Endothelial cell of umbilical vein (primary cell): ENCODE data around the gene AP5M1. TPM values are rescaled to one million over a fixed set of nuclear protein-coding genes. Genes with fewer than 3 reads are reported as not detected.

Source experiments
- BruUV-seq: library from RNA; stranded (reverse); fragments of 400-500 nt; replicated peaks from 2 replicates; lab custom pipeline; 2021; lab: Mats Ljungman, UMichigan
- CTCF ChIA-PET: fragments of 300-600, 350-600 bp; sonication (Branson Sonifier 250); formaldehyde crosslinking; loops from one replicate; lab custom pipeline; 2021; ENCODE audit warnings: antibody characterized with exemption, inconsistent platforms; lab: Charles Lee
- POLR2A ChIA-PET: fragments of 300-600, 350-600 bp; sonication (Branson Sonifier 250); formaldehyde crosslinking; loops from one replicate; lab custom pipeline; 2021; ENCODE audit warnings: antibody characterized with exemption, inconsistent platforms; lab: Charles Lee
- DNase-seq: peaks from one replicate; pipeline ENCODE4 v3.0.0-alpha.2; 2011; ENCODE audit warnings: low read depth, low spot score
- FAIRE-seq: peaks from 2 replicates; lab custom pipeline; 2011; peaks lifted over from hg19 to GRCh38; lab: Jason Lieb, UNC
- H2AFZ ChIP-seq: 2 replicates; pipeline ENCODE4 v1.6.0; 2012; ENCODE audit warnings: low read depth, low read length, control low read depth, inconsistent platforms
- H3K27ac ChIP-seq: 2 replicates; pipeline ENCODE4 v1.5.1; 2011; ENCODE audit warnings: low read depth, mild to moderate bottlenecking, control low read depth, low read length, moderate library complexity; ENCODE audit not compliant: insufficient read depth
- H3K27me3 ChIP-seq, 2 experiments: 2 replicates each; pipeline versions ENCODE4 v1.6.0 to v1.6.1; 2011; ENCODE audit warnings: low read length in 2 of 2, mixed read lengths in 1 of 2; ENCODE audit not compliant: control insufficient read depth in 2 of 2, insufficient read depth in 2 of 2
- H3K36me3 ChIP-seq, 2 experiments: 2 replicates in 1 of 2; 3 replicates in 1 of 2; pipeline ENCODE4 v1.5.1; 2011; ENCODE audit warnings: low read length in 2 of 2, mild to moderate bottlenecking in 1 of 2, moderate library complexity in 1 of 2; ENCODE audit not compliant: control insufficient read depth in 2 of 2, insufficient read depth in 2 of 2; ENCODE audit errors: extremely low read depth in 1 of 2
- H3K4me1 ChIP-seq: 3 replicates; pipeline ENCODE4 v1.5.1; 2011; ENCODE audit warnings: mild to moderate bottlenecking, low read length; ENCODE audit not compliant: control insufficient read depth, insufficient read depth; ENCODE audit errors: extremely low read depth
- H3K4me2 ChIP-seq: 2 replicates; pipeline ENCODE4 v1.6.1; 2011; ENCODE audit warnings: low read length, control low read depth, mixed read lengths; ENCODE audit not compliant: insufficient read depth
- H3K4me3 ChIP-seq, 3 experiments: fragments of 200-600 bp in 1 of 3; sonication (generic), shearing (Covaris generic) in 1 of 3; replicated peaks in 1 of 3; 2 replicates each; pipeline ENCODE4 v1.5.1; 2011 to 2016; ENCODE audit warnings: control low read depth in 3 of 3, low read length in 3 of 3, mild to moderate bottlenecking in 2 of 3, inconsistent platforms in 1 of 3, low read depth in 1 of 3, moderate library complexity in 1 of 3; ENCODE audit not compliant: insufficient read depth in 1 of 3
- H3K79me2 ChIP-seq: 2 replicates; pipeline ENCODE4 v1.6.0; 2012; ENCODE audit warnings: low read length, inconsistent platforms; ENCODE audit not compliant: control insufficient read depth, insufficient read depth
- H3K9ac ChIP-seq: replicated peaks from 2 replicates; pipeline ENCODE3; 2011; ENCODE audit warnings: low read length, control low read depth; ENCODE audit not compliant: insufficient read depth; ENCODE audit errors: extremely low read depth
- H3K9me1 ChIP-seq: replicated peaks from 3 replicates; pipeline ENCODE4 v1.6.0; 2011; ENCODE audit warnings: mild to moderate bottlenecking, low read length; ENCODE audit not compliant: control insufficient read depth, insufficient read depth; ENCODE audit errors: extremely low read depth
- H3K9me3 ChIP-seq: replicated peaks from 2 replicates; pipeline ENCODE4 v1.5.1; 2012; ENCODE audit warnings: low read length, inconsistent platforms; ENCODE audit not compliant: control insufficient read depth, insufficient read depth
- H4K20me1 ChIP-seq: replicated peaks from 2 replicates; pipeline ENCODE3; 2011; ENCODE audit warnings: mild to moderate bottlenecking, low read length; ENCODE audit not compliant: control insufficient read depth, insufficient read depth; ENCODE audit errors: extremely low read depth
- EZH2 ChIP-seq: IDR thresholded peaks from 2 replicates; pipeline ENCODE4 v1.6.1; 2012; ENCODE audit warnings: borderline replicate concordance, low read depth, mild to moderate bottlenecking, moderate library complexity, low read length, inconsistent platforms; ENCODE audit not compliant: severe bottlenecking
- FOS ChIP-seq: IDR thresholded peaks from 2 replicates; pipeline ENCODE4 v1.6.1; 2011; ENCODE audit warnings: mild to moderate bottlenecking, low read length, moderate library complexity, borderline replicate concordance; ENCODE audit not compliant: insufficient read depth
- GATA2 ChIP-seq: IDR thresholded peaks from 2 replicates; pipeline ENCODE4 v1.7.0; 2011; ENCODE audit warnings: low read depth, mild to moderate bottlenecking, moderate library complexity, mixed read lengths, low read length; ENCODE audit not compliant: insufficient read length, insufficient read depth
- MYC ChIP-seq: IDR thresholded peaks from one replicate; pipeline ENCODE4 v1.6.1; 2011; ENCODE audit warnings: mild to moderate bottlenecking, low read depth, low read length
- POLR2AphosphoS5 ChIP-seq: IDR thresholded peaks from 2 replicates; pipeline ENCODE4 v1.6.1; 2012; ENCODE audit warnings: low read depth, mild to moderate bottlenecking, control low read depth, low read length, moderate library complexity; ENCODE audit not compliant: insufficient read depth
- dilution Hi-C: fragments of 300-500 bp; cut with MboI; formaldehyde crosslinking; loops from one replicate; pipeline ENCODE4 v1.15.0; 2019; ENCODE audit warnings: low sequenced_read_pairs; ENCODE audit not compliant: extremely low pct_ligation_motif_present
- intact Hi-C: fragments of 100-400 bp; cut with micrococcal nuclease; formaldehyde crosslinking; loops from one replicate; pipeline ENCODE4 v1.10.0; 2022
- polyA plus RNA-seq, 4 experiments: library from polyadenylated mRNA; depleted of rRNA in 3 of 4; stranded (reverse) in 3 of 4; unstranded in 1 of 4; fragments of >200 nt; gene quantifications; 2 replicates each; pipeline versions ENCODE4 v1.2.1 to v1.2.3, GENCODE V29; 2011 to 2012; ENCODE audit warnings: missing spikeins in 1 of 4
- total RNA-seq: library from RNA; stranded (reverse); gene quantifications from 2 replicates; pipeline ENCODE4 v1.2.3, GENCODE V29; 2021
- TF ChIP-seq, protein P1 (sequence below), 2 donors: IDR thresholded peaks; 1 replicate in 1 of 2; 2 replicates in 1 of 2; pipeline ENCODE4 v1.5.1; 2011; ENCODE audit warnings: low read length in 2 of 2, mild to moderate bottlenecking in 2 of 2, moderate library complexity in 2 of 2, control low read depth in 1 of 2, inconsistent platforms in 1 of 2, low read depth in 1 of 2; ENCODE audit not compliant: insufficient read depth in 1 of 2; ENCODE audit errors: extremely low read depth in 1 of 2
- TF ChIP-seq, protein P2 (sequence below): IDR thresholded peaks from 2 replicates; pipeline ENCODE4 v1.6.1; 2011; ENCODE audit not compliant: insufficient read depth, insufficient read length

The AP5M1 gene
- total and polyA plus RNA-seq, 2 donors (not counting 3 experiments of a cell fraction or from before 2014, with no cell fraction given), result 14.8 to 38.7 TPM

DNA sequence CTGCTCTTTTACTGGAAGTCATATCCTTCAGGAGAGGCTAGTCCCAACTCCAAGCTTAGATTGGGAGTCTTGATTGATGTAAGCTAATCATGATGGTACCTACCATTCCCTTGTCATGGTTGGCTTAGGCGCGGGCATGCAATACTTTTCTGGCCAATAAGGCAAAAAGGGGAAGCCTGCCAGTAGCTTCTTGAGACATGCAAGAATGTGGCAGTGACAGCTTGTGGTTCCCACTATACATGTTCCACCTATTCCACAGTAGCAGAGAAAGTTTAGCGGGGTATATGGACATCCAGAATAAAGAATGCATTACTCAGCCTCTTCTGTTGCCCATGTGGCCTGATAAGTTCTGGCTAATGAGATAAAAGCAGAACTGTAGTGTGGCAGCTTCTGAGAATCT lies 55.0 kb downstream of the AP5M1 start:
- dilution Hi-C loops, result no loop called here
- Histone ChIP-seq H3K4me2 (no peak overlapping the region), H3K27ac (no peak overlapping the region), H3K27me3 (peaks cover 15% of the 10 kb centered on the region in 2 experiments), H3K4me3 (no peak overlapping the region), H3K9ac (no peak overlapping the region), H4K20me1 (no peaks in the 10 kb centered on the region), H3K36me3 (no peaks in the 10 kb centered on the region), H3K4me1 (no peaks in the 10 kb centered on the region), H3K9me1 (no peaks in the 10 kb centered on the region), H3K9me3 (no peaks in the 10 kb centered on the region), H3K79me2 (no peaks in the 10 kb centered on the region), H2AFZ (no peak overlapping the region)
- TF ChIP-seq POLR2AphosphoS5 (no peak), MYC (no peak), EZH2 (no peak), GATA2 (no peak), FOS (no peak)
- TF ChIP-seq, protein P1, sequence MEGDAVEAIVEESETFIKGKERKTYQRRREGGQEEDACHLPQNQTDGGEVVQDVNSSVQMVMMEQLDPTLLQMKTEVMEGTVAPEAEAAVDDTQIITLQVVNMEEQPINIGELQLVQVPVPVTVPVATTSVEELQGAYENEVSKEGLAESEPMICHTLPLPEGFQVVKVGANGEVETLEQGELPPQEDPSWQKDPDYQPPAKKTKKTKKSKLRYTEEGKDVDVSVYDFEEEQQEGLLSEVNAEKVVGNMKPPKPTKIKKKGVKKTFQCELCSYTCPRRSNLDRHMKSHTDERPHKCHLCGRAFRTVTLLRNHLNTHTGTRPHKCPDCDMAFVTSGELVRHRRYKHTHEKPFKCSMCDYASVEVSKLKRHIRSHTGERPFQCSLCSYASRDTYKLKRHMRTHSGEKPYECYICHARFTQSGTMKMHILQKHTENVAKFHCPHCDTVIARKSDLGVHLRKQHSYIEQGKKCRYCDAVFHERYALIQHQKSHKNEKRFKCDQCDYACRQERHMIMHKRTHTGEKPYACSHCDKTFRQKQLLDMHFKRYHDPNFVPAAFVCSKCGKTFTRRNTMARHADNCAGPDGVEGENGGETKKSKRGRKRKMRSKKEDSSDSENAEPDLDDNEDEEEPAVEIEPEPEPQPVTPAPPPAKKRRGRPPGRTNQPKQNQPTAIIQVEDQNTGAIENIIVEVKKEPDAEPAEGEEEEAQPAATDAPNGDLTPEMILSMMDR (IDR thresholded peaks at IDR 0.05; ENCODE audit: extremely low read depth in 1 of 2, insufficient read depth in 1 of 2, low read depth in 1 of 2, low read length in 2 of 2), result no peak
- TF ChIP-seq, protein P2, sequence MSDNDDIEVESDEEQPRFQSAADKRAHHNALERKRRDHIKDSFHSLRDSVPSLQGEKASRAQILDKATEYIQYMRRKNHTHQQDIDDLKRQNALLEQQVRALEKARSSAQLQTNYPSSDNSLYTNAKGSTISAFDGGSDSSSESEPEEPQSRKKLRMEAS, result no peak
- DNase-seq (no peak), FAIRE-seq (no peak)
- intact Hi-C loops, result no loop called here
- CTCF ChIA-PET, result no interaction called here
- POLR2A ChIA-PET, result no interaction called here
- no TSS peak for BruUV-seq
